Medulla oblongata (tissue), 1 donor: Measurements from ENCODE around the gene TMPRSS11E.
"Not testable (repeated sequence)": the region's sequence is repeated elsewhere in the genome, so short reads cannot be mapped to it uniquely, and the experiment has no call there.

Experiments used
- DNase-seq: peaks from one replicate; pipeline ENCODE4 v3.0.0-alpha.2; 2015; ENCODE audit errors: extremely low spot score

TMPRSS11E gene

GRCh38 chr4:68461790-68462189 is 14.5 kb downstream of the TMPRSS11E start:
- no peak for DNase-seq

- no peak for DNase-seq
Observed at GRCh38 chr4:68462691-68463090, 15.4 kb downstream of the TMPRSS11E start.

- no peak for DNase-seq
Observed at GRCh38 chr4:68463796-68464195, 16.5 kb downstream of the TMPRSS11E start.

- DNase-seq, result no peak
Observed at GRCh38 chr4:68465058-68465457, 17.8 kb downstream of the TMPRSS11E start.

- no peak for DNase-seq
Observed at GRCh38 chr4:68466185-68466584, 18.9 kb downstream of the TMPRSS11E start.

- no peak for DNase-seq
Observed at GRCh38 chr4:68466751-68467150, 19.5 kb downstream of the TMPRSS11E start.

GRCh38 chr4:68469482-68469881 is 22.2 kb downstream of the TMPRSS11E start:
- DNase-seq, result no peak

GRCh38 chr4:68476191-68476590 is 28.9 kb downstream of the TMPRSS11E start:
- DNase-seq, result no peak

GRCh38 chr4:68489338-68489737 is 42.1 kb downstream of the TMPRSS11E start:
- no peak for DNase-seq

- no peak for DNase-seq
Observed at GRCh38 chr4:68490826-68491457, 43.7 kb downstream of the TMPRSS11E start.

- DNase-seq, result peak; percentile 9
Observed at GRCh38 chr4:68494688-68495087, 47.4 kb downstream of the TMPRSS11E start.

- DNase-seq, result peak; percentile 81
Observed at GRCh38 chr4:68498413-68499007, 51.2 kb downstream of the TMPRSS11E start.

- no peak for DNase-seq
Observed at GRCh38 chr4:68499021-68499420, 51.8 kb downstream of the TMPRSS11E start.

- DNase-seq, result not testable (repeated sequence)
Observed at GRCh38 chr4:68503462-68503861, 56.2 kb downstream of the TMPRSS11E start.

- DNase-seq, result not testable (repeated sequence)
Observed at GRCh38 chr4:68504836-68505235, 57.6 kb downstream of the TMPRSS11E start.

- not testable (repeated sequence) for DNase-seq
Observed at GRCh38 chr4:68505452-68505851, 58.2 kb downstream of the TMPRSS11E start.

GRCh38 chr4:68518889-68519288 is 71.6 kb downstream of the TMPRSS11E start:
- DNase-seq, result no peak

GRCh38 chr4:68520985-68521384 is 73.7 kb downstream of the TMPRSS11E start:
- no peak for DNase-seq

GRCh38 chr4:68522232-68522631 is 75.0 kb downstream of the TMPRSS11E start:
- DNase-seq, result not testable (repeated sequence)

GRCh38 chr4:68535974-68536373 is 88.7 kb downstream of the TMPRSS11E start:
- no peak for DNase-seq

GRCh38 chr4:68536375-68536774 is 89.1 kb downstream of the TMPRSS11E start:
- no peak for DNase-seq

- not testable (repeated sequence) for DNase-seq
Observed at GRCh38 chr4:68542742-68543141, 95.5 kb downstream of the TMPRSS11E start.
